Measurements from ENCODE around the gene LIMS4.
"Not testable (repeated sequence)": the region's sequence is repeated elsewhere in the genome, so short reads cannot be mapped to it uniquely, and the experiment has no call there.

DNA sequence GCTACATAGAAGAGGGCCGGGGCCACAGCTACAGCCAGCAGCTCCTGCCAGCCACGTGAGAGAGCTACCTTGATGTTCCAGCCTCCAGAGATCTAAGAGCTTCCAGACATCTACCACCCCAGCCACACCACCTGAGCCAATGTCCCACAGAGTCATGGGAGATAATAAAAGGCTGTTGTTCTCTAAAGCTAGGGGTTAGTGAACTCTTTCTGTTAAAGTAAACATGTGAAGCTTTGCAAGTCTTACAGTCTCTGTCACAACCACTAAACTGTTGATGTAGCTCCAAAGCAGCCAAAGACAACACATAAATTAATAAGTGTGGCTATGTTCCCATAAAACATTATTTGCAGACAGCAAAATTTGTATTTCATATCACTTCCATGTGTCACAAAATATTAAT is 67.6 kb downstream of the LIMS4 start:
- not testable (repeated sequence) for TF ChIP-seq CTCF, POLR2A (IDR thresholded peaks at IDR 0.05)
